ENCODE measurements around the gene EPC2.

EPC2 gene

GRCh38 chr2:148640767-148641166, 3.8 kb upstream of the EPC2 start:
- no peak for DNase-seq (ENCODE audit: low spot score)
- no peak for TF ChIP-seq CTCF (IDR thresholded peaks at IDR 0.05)
- no peak overlapping the region for H3K4me3 ChIP-seq
- no peak overlapping the region for H3K27ac ChIP-seq

GRCh38 chr2:148642112-148642744, 2.3 kb upstream of the EPC2 start:
- no peak overlapping the region for H3K4me3 ChIP-seq
- no peak for TF ChIP-seq CTCF (IDR thresholded peaks at IDR 0.05)
- H3K27ac ChIP-seq, result peak overlapping the region in 1 of 2 donors; percentile 53
- no peak for DNase-seq (ENCODE audit: low spot score)

GRCh38 chr2:148642891-148643416, 1.6 kb upstream of the EPC2 start:
- DNase-seq (ENCODE audit: low spot score), result no peak
- H3K27ac ChIP-seq, result peak overlapping the region in 1 of 2 donors; percentile 100
- no peak for TF ChIP-seq CTCF (IDR thresholded peaks at IDR 0.05)
- no peak overlapping the region for H3K4me3 ChIP-seq

- Histone ChIP-seq H3K4me3 (peak overlapping the region; percentile 99), H3K27ac (peak overlapping the region in 1 of 2 donors; percentile 100)
- no peak for DNase-seq (ENCODE audit: low spot score)
- no peak for TF ChIP-seq CTCF (IDR thresholded peaks at IDR 0.05)
Observed at GRCh38 chr2:148643421-148643820, 1.1 kb upstream of the EPC2 start.

GRCh38 chr2:148644883-148645538, 460 bp downstream of the EPC2 start:
- peak overlapping the region; percentile 99 for H3K4me3 ChIP-seq
- peak; percentile 97 for DNase-seq (ENCODE audit: low spot score)
- H3K27ac ChIP-seq, result peak overlapping the region; percentile 98 to 100
- TF ChIP-seq CTCF (IDR thresholded peaks at IDR 0.05), result no peak

- peak overlapping the region; percentile 98 to 100 for H3K27ac ChIP-seq
- DNase-seq (ENCODE audit: low spot score), result peak; percentile 77
- peak overlapping the region; percentile 99 for H3K4me3 ChIP-seq
- no peak for TF ChIP-seq CTCF (IDR thresholded peaks at IDR 0.05)
Observed at GRCh38 chr2:148645539-148646230, 1.1 kb downstream of the EPC2 start.

Data from coronary artery (tissue), 2 donors.